NCI-H1417 (cell line): ENCODE results near the gene TCEAL2.
"Not testable (repeated sequence)": the region's sequence is repeated elsewhere in the genome, so short reads cannot be mapped to it uniquely, and the experiment has no call there.

ENCODE experiments used
- DNase-seq, 3 experiments: peaks; one replicate each; lab custom pipeline; 2025; lab: John Stamatoyannopoulos, UW

Gene TCEAL2

DNA sequence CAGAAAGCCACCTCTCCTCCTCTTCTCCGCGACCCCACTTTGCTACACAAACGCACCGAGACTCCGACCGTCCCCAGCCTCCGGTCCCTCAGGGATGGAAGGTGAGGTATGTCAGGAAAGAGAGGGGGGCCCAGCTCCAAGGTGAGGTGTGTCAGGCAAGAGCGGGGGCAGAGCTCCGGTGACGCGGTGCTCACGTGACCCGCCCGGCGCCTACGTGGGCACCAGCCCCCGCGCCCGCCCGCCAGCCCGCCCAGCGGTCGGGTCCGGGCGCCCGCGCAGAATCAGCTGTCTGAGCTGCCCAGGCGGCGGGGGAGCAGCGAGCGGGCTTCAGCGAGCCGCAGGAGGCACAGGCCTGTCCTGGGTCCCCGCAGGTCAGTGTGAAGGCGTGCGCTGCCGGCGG lies at the start of gene TCEAL2:
TCEAL2 (plus strand) TSS at position 244 of the 400 bp plus-strand sequence. CDS start 1,152 bp downstream, outside the sequence.
- peak; percentile 24 to 54 (median 44) for DNase-seq

DNA sequence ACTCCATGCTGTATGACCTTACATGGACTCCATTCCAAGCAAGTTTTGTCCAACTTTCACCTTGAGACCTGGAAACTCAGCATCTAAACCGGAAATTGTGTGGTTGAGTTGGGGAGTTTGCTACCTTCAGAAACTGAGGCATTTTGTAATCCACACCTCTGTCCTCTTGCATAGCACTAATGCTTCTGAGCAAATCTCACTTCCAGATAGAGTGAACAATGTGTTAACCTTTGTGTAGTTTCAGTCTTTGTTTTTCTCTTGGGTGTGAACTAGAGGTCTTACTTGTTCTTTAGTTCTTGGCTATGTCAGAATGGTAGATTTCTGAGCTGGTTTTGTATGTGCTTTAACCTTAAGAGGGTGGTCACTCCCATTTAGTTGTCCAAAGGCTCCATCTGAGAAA lies 48.1 kb upstream of the TCEAL2 start:
- no peak for DNase-seq

DNA sequence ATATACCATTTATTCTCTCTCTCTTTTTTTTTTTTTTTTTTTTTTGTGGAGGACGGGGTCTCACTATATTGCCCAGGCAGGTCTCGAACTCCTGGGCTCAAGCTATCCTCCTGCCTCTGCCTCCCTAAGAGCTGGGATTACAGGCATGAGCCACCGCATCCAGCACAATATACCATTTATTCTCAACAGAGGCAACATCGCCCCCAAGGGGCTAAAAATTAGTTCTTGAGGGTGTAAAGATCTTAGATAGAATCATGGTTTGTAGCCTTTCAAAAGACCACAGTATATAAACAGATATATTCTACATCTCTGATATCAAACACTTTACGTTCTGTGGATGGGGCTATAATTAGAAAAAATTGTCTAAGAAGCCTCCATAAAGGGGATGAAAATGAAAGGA lies 39.8 kb upstream of the TCEAL2 start:
- DNase-seq, result no peak

DNA sequence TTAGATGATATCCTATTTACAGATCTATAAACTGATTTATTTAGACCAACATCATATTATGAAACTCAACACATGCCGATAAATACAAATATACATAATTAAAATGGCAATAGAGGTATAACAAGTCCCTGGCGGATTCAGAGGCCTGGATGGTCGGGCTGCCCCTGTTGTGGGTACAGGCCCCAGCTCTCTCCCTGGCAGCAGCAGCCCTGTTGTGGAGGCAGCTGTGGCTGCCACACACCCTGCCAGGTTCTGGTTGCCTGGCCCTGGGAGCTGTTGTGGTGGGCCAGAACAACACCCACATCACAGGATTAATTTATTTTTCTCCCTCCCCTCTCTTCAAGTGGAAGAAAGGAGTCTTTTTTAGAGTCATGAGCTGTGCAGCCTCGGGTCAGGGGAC lies 12.1 kb upstream of the TCEAL2 start:
- DNase-seq, result no peak

DNA sequence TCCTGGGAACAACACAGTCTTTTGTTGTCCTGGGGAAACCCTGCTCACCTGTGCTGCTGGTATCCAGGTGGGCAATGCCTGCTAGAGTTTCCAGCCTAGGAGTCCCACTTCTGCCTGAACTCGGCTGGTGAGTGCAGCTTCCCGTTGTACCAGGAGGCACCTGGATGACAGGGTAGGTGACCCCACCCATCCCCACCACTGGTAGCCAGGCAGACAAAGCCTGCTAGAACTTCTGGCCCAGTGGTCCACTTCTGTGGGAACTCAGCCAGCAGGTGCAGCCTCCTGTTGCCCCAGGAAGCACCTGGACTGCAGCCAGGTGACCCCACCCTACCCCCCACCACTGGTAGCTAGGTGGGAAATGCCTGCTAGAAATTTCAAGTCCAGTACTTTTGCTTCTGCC lies 9.7 kb upstream of the TCEAL2 start:
- no peak for DNase-seq

DNA sequence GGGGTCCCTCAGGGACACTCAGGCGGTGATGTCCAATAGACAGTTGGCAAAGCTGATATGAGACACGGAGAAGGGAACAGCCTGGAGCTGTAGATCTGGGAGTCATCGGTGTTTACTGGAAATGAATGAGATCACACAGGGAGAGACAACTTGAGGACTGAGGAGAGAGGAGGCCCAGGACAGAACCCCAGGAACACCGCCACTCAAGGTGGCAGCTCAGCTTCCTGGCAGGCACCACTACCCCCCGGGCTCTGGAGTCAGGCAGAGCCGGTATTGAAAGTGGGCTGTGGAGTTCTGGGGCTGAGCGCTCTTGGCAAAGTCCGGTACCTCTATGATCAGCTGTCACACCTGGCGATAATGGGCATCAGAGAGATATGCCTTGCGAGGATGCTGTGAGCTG lies 465 bp upstream of the TCEAL2 start:
- not testable (repeated sequence) for DNase-seq

DNA sequence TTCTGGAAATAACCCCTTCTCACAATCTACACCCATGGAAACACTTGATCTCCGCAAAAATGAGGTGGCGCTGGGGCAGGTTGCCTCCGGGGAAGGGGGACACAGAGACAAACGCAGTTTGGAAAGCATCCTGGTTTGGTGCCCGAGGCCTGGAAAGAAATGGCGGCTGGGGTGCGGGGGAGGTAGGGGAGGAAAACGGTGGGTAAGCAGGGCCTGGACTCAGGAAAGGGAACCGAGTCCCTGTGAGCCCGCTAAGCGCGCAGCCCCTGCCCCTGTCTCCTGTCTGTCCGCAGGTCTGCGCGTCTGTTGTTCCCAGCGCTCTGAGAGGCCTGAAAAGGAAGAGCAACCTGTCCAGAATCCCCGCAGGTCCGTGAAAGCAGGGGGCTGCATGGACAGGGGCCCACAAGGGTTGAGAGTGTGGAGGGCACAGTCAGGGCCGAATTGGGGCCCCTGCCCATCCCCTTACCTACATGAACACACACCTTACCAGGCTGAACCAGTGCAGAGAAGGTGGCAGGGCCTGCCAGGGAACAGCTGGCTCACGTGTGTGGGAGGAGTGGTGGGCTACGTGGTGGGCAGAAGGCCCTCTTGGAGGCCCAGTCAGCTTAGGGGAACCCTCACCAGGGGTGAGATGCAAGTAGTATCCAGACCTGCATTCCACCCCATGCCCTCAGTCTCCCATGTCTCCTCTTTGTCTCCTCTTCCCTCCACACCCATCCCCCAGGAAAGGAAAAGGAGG lies 770 bp downstream of the TCEAL2 start:
- DNase-seq, result not testable (repeated sequence)

DNA sequence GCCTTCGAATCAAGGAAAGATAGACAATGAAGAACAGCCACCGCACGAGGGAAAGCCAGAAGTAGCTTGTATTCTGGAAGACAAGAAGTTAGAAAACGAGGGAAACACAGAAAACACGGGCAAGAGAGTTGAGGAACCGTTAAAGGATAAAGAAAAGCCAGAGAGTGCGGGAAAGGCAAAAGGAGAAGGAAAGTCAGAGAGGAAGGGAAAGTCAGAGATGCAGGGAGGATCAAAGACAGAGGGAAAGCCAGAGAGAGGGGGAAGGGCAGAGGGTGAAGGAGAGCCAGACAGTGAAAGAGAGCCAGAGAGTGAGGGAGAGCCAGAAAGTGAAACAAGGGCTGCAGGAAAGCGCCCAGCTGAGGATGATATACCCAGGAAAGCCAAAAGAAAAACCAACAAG lies 1.4 kb downstream of the TCEAL2 start:
- DNase-seq, result no peak

DNA sequence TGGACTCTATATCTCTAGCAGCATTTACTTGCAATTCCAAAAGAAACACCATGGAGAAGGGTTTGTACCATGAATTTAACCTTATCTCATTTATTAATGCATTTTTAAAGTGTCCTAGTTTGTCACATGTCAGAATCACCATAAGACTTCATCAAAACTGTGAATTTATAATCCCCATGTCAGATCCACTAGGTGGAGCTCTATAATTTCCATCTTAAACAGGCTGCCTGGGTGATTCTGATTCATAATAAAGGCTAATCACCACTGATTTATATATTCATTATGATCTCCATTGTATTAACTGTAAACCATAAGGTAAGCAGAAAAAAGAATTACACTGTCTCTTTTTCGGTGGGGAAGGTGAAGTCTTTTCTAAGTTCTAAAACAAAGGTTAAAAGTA lies 4.0 kb downstream of the TCEAL2 start:
- peak in 1 of 3 experiments; percentile 54 for DNase-seq

DNA sequence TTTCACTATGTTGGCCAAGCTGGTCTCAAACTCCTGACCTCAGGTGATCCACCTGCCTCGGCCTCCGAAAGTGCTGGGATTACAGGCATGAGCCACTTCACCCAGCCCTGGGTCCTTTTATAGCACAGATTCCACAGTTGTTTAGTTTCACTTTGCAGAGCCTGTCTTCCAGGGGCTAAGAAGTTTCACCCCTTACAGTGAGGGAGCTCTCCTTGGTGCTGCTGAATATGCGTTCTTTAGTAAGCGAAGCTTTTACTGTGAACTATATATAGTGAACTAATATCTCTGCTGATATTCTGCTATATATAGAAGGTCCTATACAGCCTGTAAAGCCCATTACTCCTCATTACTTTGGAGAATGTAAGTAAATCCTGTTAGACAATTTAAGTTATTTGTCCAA lies 12.6 kb downstream of the TCEAL2 start:
- DNase-seq, result no peak

DNA sequence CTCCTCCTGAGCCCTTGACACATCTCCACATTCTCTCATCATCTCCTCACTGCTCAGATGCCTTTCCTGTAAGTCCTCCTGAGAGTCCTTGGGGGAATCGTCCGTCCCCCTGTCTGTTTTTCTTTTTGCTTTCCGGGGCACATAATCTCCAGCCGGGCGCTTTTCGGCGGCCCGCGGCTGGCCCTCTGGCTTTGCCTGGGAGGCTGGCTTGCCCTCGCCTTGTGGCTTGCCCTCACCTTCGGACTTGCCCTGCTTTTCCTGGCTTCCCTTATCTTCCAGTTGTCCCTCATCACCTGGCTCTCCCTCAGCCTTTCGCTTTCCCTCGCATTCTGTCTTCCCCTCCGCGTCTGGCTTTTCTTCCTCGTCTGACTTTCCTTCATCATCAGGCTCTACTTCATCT lies 15.4 kb downstream of the TCEAL2 start:
- not testable (repeated sequence) for DNase-seq

DNA sequence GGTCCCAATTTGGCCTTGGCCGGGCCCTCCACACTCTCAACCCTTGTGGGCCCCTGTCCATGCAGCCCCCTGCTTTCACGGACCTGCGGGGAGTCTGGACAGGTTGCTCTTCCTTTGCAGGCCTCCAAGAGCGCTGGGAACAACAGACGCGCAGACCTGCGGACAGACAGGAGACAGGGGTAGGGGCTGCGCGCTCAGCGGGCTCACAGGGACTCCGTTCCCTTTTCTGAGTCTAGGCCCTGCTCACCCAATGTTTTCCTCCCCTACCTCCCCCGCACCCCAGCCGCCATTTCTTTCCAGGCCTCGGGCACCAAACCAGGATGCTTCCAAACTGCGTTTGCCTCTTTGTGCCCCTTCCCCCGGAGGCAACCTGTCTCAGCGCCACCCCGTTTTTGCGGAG lies 16.2 kb downstream of the TCEAL2 start:
- not testable (repeated sequence) for DNase-seq

DNA sequence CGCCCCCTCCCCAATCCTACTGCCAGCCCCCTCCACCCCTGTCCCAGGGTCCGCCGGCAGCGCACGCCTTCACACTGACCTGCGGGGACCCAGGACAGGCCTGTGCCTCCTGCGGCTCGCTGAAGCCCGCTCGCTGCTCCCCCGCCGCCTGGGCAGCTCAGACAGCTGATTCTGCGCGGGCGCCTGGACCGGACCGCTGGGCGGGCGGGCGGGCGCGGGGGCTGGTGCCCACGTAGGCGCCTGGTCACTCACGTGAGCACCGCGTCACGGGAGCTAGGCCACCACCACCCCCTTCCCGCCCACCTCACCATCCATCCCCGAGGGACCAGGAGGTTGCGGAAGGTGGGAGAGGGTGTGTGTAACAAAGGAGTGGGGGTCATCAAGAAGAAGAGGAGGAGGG lies 16.8 kb downstream of the TCEAL2 start, which contains the start of gene TCEAL6:
TCEAL6 (minus strand) TSS at position 208 of the 400 bp plus-strand sequence.
- not testable (repeated sequence) for DNase-seq

DNA sequence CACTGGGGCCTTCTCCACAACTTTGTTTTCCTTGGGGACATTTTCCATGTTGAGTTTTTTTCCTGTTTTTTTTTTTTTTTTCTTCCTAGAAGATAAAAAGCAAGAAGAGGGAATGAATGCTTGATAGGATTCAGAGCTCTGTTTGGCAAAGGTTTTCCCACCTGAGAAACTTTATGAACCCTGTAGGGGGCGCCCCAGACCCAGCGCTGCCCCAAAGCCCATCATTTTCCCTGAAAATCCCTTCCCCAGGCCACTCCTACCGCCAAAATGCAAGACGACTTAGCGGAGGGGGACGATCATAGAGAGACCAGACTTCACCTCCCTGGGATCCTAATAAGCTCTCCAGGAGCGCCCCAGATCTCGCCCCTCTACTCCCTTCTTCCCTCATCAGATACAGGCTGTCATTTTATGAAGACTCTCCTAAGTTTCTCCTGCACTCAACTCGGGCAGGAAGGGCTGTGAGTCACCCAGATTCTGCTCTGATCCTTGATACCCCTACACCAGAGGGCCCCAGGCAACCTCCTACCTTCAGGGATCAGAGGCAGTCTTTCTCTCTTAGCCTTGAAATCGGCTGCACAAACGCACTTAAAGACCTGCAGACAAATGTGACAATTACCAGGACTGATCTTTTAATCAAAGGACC lies 28.9 kb downstream of the TCEAL2 start:
- peak; percentile 34 to 62 (median 46) for DNase-seq

DNA sequence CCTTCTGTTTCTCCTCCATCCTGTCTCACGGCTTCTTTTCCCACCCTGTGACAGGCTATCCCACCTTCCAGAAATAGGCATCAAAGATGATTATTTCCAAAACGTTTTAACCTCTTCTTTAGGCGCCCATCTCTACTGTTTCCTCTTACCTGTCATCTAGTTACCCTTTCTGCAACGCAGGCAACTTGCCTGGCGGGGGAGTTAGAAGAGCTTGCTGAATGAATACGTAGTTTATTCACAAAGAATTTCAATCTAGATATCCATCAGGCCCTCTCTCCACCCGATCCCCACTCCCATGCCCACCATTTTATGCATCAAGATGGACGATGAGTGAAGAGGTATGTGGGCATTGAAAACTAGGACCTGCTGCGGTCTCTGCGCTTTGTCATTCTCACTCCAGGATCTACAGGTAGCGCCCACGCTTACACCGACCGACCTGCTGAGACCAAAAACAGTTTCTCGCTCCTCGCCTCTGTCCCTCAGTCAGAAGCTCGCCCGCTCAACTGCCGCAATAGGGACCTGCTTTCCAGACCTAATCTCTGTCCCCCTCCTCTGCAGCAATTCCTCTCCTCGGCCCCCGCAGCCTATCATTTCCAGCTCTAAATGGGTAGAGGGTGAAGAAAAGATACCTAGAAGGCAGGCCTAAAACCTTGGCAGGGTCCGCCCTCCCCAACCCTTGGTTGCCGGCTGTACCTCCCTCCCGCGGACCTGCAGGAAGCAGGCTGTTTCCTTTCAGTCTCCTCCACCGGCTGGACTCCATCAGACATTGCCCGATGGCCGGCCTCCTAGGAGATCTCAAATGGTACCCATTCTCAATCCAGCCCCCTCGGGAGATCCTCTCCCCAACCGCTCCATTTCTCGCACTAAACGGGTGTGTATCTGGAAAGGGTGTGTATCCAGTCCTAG lies 29.7 kb downstream of the TCEAL2 start:
- peak; percentile 30 to 75 (median 62) for DNase-seq

DNA sequence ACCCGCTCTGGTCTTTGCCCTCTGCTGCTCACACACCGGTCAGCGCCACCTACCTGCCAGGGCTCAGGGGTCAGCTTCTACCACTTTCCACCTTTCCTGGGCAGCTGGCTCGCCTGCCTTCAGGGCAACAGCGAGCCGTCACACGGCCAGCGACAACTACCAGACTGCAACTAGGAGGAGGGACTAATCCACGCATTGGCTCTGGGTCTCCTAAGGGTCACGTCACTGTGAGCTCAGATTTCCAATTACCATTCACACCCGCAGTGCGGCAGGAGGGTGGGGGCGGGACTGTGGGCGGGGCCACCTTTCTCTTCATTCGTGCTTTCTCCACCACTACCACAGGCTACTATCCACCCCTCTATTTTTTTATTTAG lies 30.3 kb downstream of the TCEAL2 start, which contains the start of gene BEX5:
BEX5 (minus strand) TSS at position 172 of the 374 bp plus-strand sequence. CDS start 1,712 bp downstream, outside the sequence.
- peak; percentile 70 to 88 (median 75) for DNase-seq
